ENCODE data around the gene AK8.

AK8 gene

GRCh38 chr9:132877824-132878694 is at the start of gene AK8:
Gene AK8, minus strand, starts transcription at chr9:132878284. Its CDS starts 29 bp downstream, at chr9:132878255.
- DNase-seq: peak in 1 of 2 experiments; percentile 75

DNA sequence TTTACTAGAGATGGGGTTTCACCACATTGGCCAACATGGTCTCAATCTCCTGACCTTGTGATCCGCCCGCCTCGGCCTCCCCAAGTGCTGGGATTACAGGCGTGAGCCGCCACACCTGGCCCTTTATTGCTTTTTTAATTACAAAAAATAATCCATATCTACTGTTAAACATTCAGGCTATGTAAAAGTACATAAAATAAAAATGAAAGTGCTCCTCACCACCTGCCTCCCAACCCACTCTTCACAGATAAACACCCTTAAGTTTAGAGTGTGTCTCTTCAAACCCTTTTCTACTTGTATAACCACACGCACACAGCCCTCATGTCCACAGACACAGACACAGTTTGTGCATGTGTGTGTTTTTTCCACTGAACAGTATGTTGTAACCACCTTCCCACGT is 49.6 kb upstream of the AK8 start:
- DNase-seq: no peak

DNA sequence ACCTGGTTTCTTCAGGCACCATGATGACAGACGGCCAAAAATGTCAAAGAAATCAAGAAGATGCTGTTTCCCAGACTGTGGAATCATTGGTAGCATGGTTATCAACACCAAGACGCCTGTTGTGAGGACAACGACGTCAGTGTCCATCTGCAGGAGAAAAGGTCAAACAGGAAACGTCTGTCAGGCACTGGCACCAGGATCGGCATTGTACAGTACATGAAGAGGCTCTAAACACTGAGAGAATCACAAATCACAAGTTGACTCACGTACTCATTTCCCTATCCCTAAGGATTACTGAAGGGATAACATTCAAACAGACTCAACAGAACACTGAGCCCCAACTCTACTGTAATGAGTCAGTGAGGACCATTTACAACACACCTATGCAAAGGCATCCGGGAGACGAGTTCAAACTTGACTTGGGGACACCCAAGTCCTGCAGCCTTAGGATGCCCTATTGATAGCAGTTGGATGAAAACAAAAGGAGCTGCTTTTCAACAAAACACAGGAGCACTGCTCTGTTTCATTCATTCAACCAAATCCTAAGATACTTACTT is 45.3 kb upstream of the AK8 start:
- peak; percentile 84 to 85 for DNase-seq

GRCh38 chr9:132919614-132920268 is 41.7 kb upstream of the AK8 start:
- DNase-seq: no peak

DNA sequence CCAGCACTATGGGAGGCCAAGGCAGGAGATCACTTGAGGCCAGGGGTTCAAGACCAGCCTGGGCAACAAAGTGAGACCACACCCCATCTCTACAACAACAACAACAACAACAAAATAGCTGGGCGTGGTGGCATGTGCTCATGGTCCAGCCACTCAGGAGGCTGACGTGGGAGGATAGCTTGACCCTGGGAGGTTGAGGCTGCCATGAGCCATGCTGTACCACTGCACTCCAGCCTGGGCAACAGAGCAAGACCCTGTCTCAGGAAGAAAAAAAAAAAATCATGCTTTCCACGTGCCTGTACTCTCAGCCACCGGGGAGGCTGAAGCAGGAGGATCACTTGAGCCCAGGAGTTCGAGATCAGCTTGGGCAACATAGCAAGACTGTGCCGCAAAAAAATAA is 36.8 kb upstream of the AK8 start:
- no peak for DNase-seq

DNA sequence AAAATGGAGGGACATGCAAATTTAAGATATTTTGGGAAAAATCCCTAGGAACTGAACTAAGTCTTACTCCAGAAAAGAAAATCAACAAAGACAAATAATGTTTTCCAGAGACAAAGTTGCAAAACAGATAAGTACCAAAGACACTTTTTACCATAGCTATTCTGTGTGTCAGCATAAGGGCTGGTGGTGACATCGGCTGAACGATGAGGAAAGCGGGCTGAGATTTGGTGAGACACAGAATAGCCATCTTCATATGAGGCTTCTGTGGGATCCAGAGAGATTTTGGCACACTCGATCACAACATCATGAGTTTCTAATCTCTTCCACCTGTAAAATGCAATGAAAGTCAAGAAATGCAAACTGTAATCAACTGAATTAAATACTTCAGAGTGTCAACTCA is 34.0 kb upstream of the AK8 start:
- DNase-seq: no peak

DNA sequence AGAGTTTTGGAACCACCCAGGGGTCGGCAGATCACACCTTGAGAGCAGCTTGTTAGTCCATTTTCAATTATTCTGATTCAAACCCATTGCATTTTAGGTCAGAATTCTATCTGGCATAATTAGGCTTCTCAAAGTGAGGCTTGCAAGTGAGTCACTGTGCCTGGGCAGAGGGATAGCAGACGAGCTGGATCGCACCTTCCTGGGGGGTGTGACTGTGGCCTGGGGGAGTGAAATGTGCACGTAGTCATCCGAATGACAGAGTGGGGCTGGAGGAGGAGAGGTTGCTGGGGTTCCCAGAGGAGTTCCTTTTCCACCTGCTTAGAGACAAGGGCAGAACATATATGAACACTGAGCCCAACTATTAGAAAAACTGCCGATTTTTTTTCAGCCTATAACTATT is 32.3 kb upstream of the AK8 start:
- no peak for DNase-seq

DNA sequence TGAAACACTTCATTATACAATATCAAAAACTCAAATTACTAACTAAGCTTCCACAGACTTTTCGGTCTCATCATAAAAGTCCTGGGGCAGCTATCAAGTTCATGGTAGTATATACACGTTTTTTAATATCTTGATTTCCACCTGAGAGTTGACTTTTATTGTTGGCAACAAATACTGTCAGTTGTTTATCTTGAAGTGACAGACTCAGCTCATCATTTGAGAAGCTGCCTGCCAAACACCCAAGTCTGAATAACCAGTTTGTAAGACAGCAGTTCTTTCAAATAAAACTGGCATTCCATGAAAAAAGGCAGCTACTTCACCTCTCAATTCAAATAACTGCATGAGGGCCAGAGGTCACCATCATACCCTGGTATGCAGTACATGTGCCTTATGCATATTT is 31.2 kb upstream of the AK8 start:
- DNase-seq: no peak

- DNase-seq: no peak
Observed at GRCh38 chr9:132908635-132909034, 30.6 kb upstream of the AK8 start.

DNA sequence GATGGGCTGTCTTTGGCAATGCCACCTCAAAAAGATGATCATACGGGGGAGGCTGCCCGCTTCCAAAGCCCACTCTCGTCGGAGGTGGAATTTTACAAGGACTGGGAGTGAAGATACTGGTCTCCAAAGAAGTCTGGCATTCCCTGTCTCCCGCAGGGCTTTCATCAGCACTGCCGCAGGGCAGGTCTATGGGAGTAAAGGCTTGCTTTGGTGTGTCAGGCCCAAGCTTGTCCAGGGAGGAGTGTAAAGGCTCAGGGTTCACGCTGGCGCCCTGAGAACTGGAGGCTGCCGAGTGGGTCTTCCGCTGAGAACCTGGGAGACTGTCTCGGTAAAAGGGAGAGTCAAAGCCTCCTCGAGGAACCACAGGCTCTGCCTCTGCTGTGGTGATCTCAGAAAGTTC is 27.6 kb upstream of the AK8 start:
- no peak for DNase-seq

DNA sequence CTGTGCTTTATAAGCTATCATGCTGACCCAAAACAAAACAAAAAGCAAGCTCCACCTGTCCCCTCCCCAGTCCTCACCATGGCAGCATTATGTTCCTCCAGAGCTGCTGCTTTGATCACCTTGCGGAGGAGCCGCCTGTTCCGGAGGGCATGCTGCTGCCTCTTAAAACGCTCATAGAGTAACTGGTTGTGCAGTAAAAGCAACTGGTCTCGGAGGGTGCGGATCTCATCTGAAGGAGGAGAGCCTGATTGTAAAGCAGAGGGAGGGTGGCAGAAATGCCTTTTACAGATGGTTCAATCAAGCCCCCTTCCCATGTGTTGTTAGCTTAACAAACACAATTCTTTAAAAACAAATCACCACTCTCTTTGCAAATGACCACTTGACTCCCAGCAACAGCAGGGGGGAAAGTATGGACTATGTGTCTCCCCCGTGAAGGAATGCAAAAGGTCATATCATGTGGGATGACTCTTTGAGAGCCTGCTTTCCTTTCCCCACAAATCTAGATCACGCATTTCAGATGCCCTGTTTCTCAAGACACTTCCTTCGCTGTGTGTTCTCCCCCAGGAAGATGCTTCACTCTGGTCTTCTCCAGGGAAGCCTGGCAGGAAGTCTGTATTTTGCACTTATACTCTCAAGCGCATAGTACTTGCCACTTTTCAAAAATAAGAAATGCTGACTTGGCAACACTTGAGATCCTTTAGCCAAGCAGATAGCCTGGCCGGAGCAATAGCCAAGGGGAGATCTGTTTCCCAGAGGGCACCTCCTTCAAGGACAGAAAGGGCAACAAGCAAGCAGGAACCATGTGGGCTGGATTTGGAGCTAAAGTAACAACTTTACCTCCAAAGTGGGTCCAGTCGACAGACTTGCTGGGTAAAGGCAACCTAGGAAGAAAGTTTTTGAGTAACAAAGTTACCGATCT is 25.7 kb upstream of the AK8 start:
- no peak for DNase-seq

DNA sequence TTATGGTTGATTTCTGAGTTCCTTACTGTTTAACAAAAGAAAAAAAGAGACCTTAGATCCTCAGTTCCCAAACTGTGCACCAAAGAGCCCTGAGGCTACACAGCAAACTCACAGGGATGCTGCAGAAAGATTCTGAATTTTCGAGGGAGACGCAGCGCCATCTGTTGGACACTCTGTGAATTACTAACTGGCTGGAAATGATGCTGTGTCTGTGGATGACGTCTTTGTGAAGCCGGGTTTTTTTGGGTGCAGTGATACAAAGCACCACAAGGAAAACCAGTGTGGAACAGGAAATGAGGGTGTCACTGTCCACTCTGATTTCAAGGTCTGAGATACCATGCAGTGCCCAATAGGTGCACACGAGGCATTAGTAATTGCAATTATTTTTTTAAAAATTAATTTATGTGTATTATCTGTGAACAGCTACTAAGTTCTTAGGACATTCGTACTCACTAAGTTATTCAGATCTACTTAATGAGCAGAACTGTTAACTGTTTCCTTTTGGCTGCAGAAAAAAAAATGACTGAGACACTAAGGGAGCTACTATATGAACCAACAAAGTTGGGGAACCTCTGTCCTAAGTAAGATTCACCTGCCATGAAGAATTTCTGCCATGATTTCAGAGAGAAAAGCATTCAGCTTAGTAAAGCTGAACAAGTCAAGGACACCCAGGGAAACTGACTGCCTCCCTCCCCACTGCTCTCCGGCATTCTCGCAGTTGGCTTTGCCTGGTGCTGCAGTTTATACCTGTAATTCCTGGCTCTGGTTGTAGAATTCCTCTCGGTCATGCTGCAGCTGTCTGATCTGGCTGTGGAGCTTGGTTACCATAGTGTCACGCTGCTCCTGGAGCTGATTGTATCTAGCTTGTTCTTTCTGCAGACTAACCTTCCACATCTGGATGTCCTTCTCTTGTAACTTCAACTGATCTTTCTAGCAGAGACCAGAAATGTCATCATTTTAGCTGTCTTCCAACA is 24.1 kb upstream of the AK8 start:
- peak; percentile 64 to 77 for DNase-seq

- no peak for DNase-seq
Observed at GRCh38 chr9:132898051-132898450, 20.0 kb upstream of the AK8 start.

- DNase-seq: no peak
Observed at GRCh38 chr9:132896906-132897305, 18.8 kb upstream of the AK8 start.

GRCh38 chr9:132896264-132896663 is 18.2 kb upstream of the AK8 start:
- DNase-seq: no peak

DNA sequence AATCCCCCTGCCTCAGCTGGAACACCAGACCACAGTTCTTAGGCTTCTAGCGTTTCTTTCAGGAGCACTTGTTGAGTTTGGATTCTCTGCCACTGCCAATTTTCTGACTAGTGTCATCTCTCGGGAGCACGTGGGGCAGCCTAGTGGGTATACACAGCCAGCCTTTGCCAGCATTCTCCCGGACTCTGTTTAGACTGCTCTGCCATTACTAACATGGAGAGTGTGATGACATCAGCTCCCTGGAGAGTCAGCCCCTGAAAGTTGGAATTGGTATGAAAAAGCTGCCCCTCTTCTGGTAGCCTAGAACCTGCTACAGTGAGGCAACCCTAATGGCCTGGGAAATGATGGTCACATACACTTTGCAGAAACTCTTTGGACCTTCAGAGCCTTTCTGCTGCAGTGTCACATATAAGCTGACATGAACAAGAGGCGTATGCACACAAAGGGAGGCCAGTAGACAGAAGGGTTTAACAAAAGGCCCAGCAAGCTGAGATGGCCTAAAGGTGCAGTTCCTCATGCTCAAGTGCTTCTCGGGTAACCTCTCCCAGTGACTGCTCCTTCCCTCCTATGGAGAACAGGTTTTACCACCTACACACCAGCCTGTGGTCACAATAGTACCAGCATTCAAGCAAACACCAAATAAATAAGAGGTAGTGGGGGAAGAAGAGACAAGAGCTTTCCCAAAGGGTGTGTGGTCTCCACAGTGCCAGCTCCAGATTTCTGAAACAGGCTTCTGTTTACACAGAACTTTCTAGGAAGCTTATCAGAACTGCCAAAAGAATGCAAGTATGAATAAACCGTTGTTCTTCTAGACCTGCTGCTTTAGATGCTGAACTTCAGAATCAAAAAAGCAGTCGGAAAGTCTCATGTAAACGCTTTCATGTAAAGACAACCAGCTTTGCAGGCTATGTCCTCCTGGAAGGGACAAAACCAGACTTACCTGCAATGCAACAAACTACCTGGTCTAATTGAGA is 17.1 kb upstream of the AK8 start:
- no peak for DNase-seq

DNA sequence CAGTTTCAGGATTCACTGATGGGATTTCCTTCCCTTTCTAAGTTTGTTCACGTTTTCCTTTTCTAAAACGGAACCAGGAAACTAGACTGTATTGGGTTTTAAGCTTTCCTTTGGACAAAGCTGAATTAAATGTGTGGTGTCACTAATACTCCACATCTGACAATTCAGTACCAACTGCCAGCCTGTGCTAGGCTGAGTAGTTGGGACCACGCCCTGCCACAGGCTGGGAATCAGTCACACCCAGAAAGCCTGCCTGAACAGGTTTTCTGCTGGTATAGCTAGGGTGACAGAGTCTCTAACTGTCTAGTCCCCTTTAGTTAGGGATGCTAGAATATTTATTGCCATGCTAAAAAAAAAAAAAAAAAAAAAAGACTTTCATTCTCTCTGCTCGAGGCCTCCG is 16.3 kb upstream of the AK8 start:
- DNase-seq: peak; percentile 28 to 60

DNA sequence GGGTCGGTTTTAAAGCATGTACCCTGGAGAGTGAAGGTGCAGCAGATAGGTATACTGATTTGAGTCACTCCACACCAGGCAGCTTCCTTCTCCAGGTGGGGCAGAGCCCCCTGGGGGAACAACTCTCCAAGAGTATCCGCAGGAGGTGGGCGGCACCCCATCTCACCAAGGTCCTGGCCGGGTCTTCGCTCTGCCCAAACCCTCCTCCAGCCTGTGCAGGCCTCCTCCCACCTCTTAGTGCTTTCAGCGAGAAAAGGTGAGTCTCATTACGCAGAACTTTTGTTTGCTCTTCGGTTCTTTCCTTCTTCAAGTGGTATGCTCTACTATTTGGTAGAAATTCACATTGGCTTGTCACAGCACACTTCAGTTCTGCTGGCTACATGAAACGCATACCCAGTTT is 14.3 kb upstream of the AK8 start:
- DNase-seq: no peak

GRCh38 chr9:132888151-132888550 is 10.1 kb upstream of the AK8 start:
- no peak for DNase-seq

All from NCI-H526 (cell line).